Sigmoid colon (tissue), 7 donors: ENCODE data around the gene BPIFB3. TPM values are rescaled to one million over a fixed set of nuclear protein-coding genes. Genes with fewer than 3 reads are reported as not detected.

Experiments
- DNase-seq: peaks from one replicate; pipeline ENCODE4 v3.0.0-alpha.2; 2019
- H3K27ac ChIP-seq, 4 donors: fragments of 200-600 bp; sonication (generic); one replicate each; pipeline ENCODE4 v1.5.1; 2016 to 2019; ENCODE audit warnings: mild to moderate bottlenecking in 1 of 4
- H3K27me3 ChIP-seq, 3 donors: fragments of 200-600 bp; sonication (generic); one replicate each; pipeline ENCODE4 v1.5.1; 2019; ENCODE audit warnings: mild to moderate bottlenecking in 1 of 3
- H3K36me3 ChIP-seq, 4 donors: fragments of 200-600 bp; sonication (generic); one replicate each; pipeline ENCODE4 v1.5.1; 2016 to 2019
- H3K4me1 ChIP-seq, 4 donors: fragments of 200-600 bp; sonication (generic); one replicate each; pipeline ENCODE4 v1.5.1; 2017 to 2019
- H3K4me3 ChIP-seq, 4 donors: fragments of 200-600 bp; sonication (generic); one replicate each; pipeline ENCODE4 v1.5.1; 2017 to 2019; ENCODE audit warnings: mild to moderate bottlenecking in 2 of 4, moderate library complexity in 1 of 4
- H3K9me3 ChIP-seq, 4 donors: fragments of 200-600 bp in 3 of 4; sonication (generic) in 3 of 4; one replicate each; pipeline versions ENCODE4 v1.5.1 to v1.6.1; 2013 to 2019
- EP300 ChIP-seq, 4 donors: sonication (generic); formaldehyde crosslinking; IDR thresholded peaks; one replicate each; pipeline ENCODE4 v1.6.1; 2017; ENCODE audit warnings: antibody characterized with exemption in 4 of 4
- POLR2A ChIP-seq, 2 donors: fragments of 450-650 bp; IDR thresholded peaks; one replicate each; pipeline ENCODE4 v1.6.1; 2016; ENCODE audit warnings: antibody characterized with exemption in 2 of 2, mild to moderate bottlenecking in 2 of 2, moderate library complexity in 2 of 2
- POLR2AphosphoS5 ChIP-seq, 4 donors: sonication (generic); formaldehyde crosslinking; IDR thresholded peaks; one replicate each; pipeline ENCODE4 v1.6.1; 2017; ENCODE audit warnings: antibody characterized with exemption in 4 of 4
- WGBS, 2 donors: extraction: QIAGEN DNeasy Blood & Tissue Kit; methylation state at CpG; one replicate each; pipeline ENCODE4 v1.1.7; 2013; 5-methylcytosine and 5-hydroxymethylcytosine counted together
- intact Hi-C: fragments of 100-400 bp; cut with DNase I; formaldehyde crosslinking; loops from one replicate; pipeline ENCODE4 v1.15.1; 2023
- polyA plus RNA-seq, 3 donors: library from polyadenylated mRNA; stranded (reverse); fragments of 200-250 nt; gene quantifications; one replicate each; pipeline ENCODE4 v1.2.3, GENCODE V29; 2013
- total RNA-seq, 4 donors: library from RNA; depleted of rRNA; stranded (reverse); fragments of >200 nt; gene quantifications; one replicate each; pipeline ENCODE4 v1.1.0, GENCODE V29; 2016
- TF ChIP-seq, protein P1 (sequence below), 4 experiments: fragments of 450-650 bp in 3 of 4; fragments of 200-600 bp in 1 of 4; IDR thresholded peaks; one replicate each; pipeline ENCODE4 v1.5.1; 2016 to 2019; ENCODE audit warnings: antibody characterized with exemption in 4 of 4, mild to moderate bottlenecking in 3 of 4, moderate library complexity in 2 of 4
- donor health status: healthy with polysubstance abuse.
- donor health status: Bipolar disorder and iron deficiency.
- donor health status: healthy.

The BPIFB3 gene
- total and polyA plus RNA-seq, 7 donors = not detected

GRCh38 chr20:33062105-33062824, 8.6 kb downstream of the BPIFB3 start:
- no peak for DNase-seq
- H3K27ac ChIP-seq = no peak overlapping the region
- H3K4me3 ChIP-seq = no peak overlapping the region
- H3K36me3 ChIP-seq = no peaks in the 10 kb centered on the region
- H3K4me1 ChIP-seq = no peaks in the 10 kb centered on the region
- H3K9me3 ChIP-seq = no peaks in the 10 kb centered on the region
- TF ChIP-seq, protein P1, sequence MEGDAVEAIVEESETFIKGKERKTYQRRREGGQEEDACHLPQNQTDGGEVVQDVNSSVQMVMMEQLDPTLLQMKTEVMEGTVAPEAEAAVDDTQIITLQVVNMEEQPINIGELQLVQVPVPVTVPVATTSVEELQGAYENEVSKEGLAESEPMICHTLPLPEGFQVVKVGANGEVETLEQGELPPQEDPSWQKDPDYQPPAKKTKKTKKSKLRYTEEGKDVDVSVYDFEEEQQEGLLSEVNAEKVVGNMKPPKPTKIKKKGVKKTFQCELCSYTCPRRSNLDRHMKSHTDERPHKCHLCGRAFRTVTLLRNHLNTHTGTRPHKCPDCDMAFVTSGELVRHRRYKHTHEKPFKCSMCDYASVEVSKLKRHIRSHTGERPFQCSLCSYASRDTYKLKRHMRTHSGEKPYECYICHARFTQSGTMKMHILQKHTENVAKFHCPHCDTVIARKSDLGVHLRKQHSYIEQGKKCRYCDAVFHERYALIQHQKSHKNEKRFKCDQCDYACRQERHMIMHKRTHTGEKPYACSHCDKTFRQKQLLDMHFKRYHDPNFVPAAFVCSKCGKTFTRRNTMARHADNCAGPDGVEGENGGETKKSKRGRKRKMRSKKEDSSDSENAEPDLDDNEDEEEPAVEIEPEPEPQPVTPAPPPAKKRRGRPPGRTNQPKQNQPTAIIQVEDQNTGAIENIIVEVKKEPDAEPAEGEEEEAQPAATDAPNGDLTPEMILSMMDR (IDR thresholded peaks at IDR 0.05) = no peak
- intact Hi-C loops = no loop called here
- no peaks in the 10 kb centered on the region for H3K27me3 ChIP-seq
- WGBS, 2 donors = 62 to 67% methylated on average over 9 of the region's 9 CpGs

DNA sequence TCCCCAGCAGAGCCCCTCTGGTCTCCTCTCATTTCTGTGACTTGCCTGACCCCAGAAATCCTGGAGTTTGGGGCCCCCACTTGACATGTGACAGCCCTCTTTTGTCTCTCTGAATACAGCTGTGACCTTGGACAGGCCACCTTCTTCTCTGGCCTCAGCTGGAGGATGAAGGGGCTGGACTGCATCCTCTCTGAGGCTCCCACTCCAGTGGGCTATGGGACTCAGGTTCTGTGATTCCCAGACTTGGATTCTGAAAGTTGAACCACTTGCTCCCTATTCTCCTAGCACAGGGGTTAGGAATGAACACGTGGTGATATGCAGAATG, 9.1 kb downstream of the BPIFB3 start:
- H3K4me1 ChIP-seq = no peaks in the 10 kb centered on the region
- no peak overlapping the region for H3K27ac ChIP-seq
- intact Hi-C loops = no loop called here
- no peaks in the 10 kb centered on the region for H3K36me3 ChIP-seq
- WGBS, 2 donors = 53 to 76% methylated on average over 1 of the region's 1 CpG
- no peak for DNase-seq
- no peaks in the 10 kb centered on the region for H3K9me3 ChIP-seq
- TF ChIP-seq, protein P1 (IDR thresholded peaks at IDR 0.05) = no peak
- TF ChIP-seq POLR2A (IDR thresholded peaks at IDR 0.05) = no peak
- no peak overlapping the region for H3K4me3 ChIP-seq
- H3K27me3 ChIP-seq = no peaks in the 10 kb centered on the region

DNA sequence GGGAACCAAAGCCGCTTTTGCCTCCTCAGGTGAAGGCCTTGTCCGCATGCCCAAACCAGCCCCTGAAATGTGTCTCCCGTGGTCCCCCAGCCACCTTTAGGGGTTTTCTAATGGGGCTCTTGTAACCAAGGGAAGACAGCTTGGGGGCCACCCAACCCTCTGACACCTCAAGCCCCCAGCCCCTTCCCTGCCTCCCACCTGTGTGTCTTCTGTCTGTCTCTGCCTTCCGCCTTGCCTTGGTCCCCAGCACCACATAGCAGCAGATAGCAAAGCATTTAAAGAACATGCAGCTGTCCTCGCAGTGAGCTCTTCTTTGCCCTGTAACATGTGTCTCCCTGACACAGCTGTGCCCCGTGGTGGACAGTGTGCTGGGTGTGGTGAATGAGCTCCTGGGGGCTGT, 9.6 kb downstream of the BPIFB3 start:
- no peaks in the 10 kb centered on the region for H3K9me3 ChIP-seq
- no peak for DNase-seq
- no peaks in the 10 kb centered on the region for H3K27me3 ChIP-seq
- no peaks in the 10 kb centered on the region for H3K36me3 ChIP-seq
- H3K4me3 ChIP-seq = no peak overlapping the region
- no peaks in the 10 kb centered on the region for H3K4me1 ChIP-seq
- intact Hi-C loops = no loop called here
- WGBS, 2 donors = 78 to 88% methylated on average over 6 of the region's 6 CpGs
- H3K27ac ChIP-seq = no peak overlapping the region
- TF ChIP-seq EP300 (IDR thresholded peaks at IDR 0.05) = no peak
- TF ChIP-seq, protein P1 (IDR thresholded peaks at IDR 0.05) = no peak
- no peak for TF ChIP-seq POLR2A (IDR thresholded peaks at IDR 0.05)
- no peak for TF ChIP-seq POLR2AphosphoS5 (IDR thresholded peaks at IDR 0.05)

GRCh38 chr20:33064572-33065287, 11.0 kb downstream of the BPIFB3 start:
- no peaks in the 10 kb centered on the region for H3K9me3 ChIP-seq
- H3K4me1 ChIP-seq = no peaks in the 10 kb centered on the region
- 89% methylated on average over 11 of the region's 11 CpGs for WGBS, 2 donors
- TF ChIP-seq, protein P1 (IDR thresholded peaks at IDR 0.05) = no peak
- no peak for TF ChIP-seq EP300 (IDR thresholded peaks at IDR 0.05)
- no peak overlapping the region for H3K4me3 ChIP-seq
- H3K36me3 ChIP-seq = no peaks in the 10 kb centered on the region
- no peaks in the 10 kb centered on the region for H3K27me3 ChIP-seq
- intact Hi-C loops = no loop called here
- DNase-seq = no peak
- H3K27ac ChIP-seq = no peak overlapping the region

- intact Hi-C loops = no loop called here
- no peak overlapping the region for H3K4me3 ChIP-seq
- H3K27ac ChIP-seq = no peak overlapping the region
- no peaks in the 10 kb centered on the region for H3K36me3 ChIP-seq
- H3K9me3 ChIP-seq = no peaks in the 10 kb centered on the region
- H3K27me3 ChIP-seq = no peaks in the 10 kb centered on the region
- no peak for DNase-seq
- TF ChIP-seq EP300 (IDR thresholded peaks at IDR 0.05) (no peak), POLR2A (IDR thresholded peaks at IDR 0.05) (no peak), POLR2AphosphoS5 (IDR thresholded peaks at IDR 0.05) (no peak)
- TF ChIP-seq, protein P1 (IDR thresholded peaks at IDR 0.05) = no peak
- 73 to 80% methylated on average over 9 of the region's 9 CpGs for WGBS, 2 donors
- H3K4me1 ChIP-seq = no peaks in the 10 kb centered on the region
These were observed 12.1 kb downstream of the BPIFB3 start for GRCh38 chr20:33065785-33066184.
